CD4-positive, alpha-beta T cell (primary cell): ENCODE data around the gene ACTRT3. TPM values are rescaled to one million over a fixed set of nuclear protein-coding genes. Genes with fewer than 3 reads are reported as not detected.
"Not testable (repeated sequence)": the region's sequence is repeated elsewhere in the genome, so short reads cannot be mapped to it uniquely, and the experiment has no call there.

ENCODE experiments used
- ATAC-seq: fragments of 200-7000 bp; cut with Tn5 transposase; one replicate; pipeline ENCODE4 v1.10.0; 2022; ENCODE audit warnings: mild to moderate bottlenecking; ENCODE audit not compliant: poor library complexity
- CTCF ChIA-PET: fragments of 350-600 bp; sonication (Branson Sonifier 250); formaldehyde crosslinking; loops from one replicate; lab custom pipeline; 2021; ENCODE audit warnings: antibody characterized with exemption, inconsistent platforms; lab: Charles Lee
- POLR2A ChIA-PET: fragments of 350-600 bp; sonication (Branson Sonifier 250); formaldehyde crosslinking; loops from one replicate; lab custom pipeline; 2021; ENCODE audit warnings: antibody characterized with exemption, inconsistent platforms; lab: Charles Lee
- DNase-seq, 14 experiments: peaks; one replicate each; pipeline ENCODE4 v3.0.0-alpha.2; 2013 to 2020; ENCODE audit warnings: mixed read lengths in 2 of 14
- H3K27ac ChIP-seq, 2 donors: one replicate each; pipeline versions ENCODE4 v1.5.1 to v1.7.0; 2013; ENCODE audit warnings: low read length in 2 of 2, low read depth in 1 of 2, mild to moderate bottlenecking in 1 of 2
- H3K27me3 ChIP-seq, 2 experiments: 1 replicate in 1 of 2; 2 replicates in 1 of 2; pipeline versions ENCODE4 v1.6.1 to v1.7.0; 2013; ENCODE audit warnings: low read length in 2 of 2, control low read depth in 1 of 2, mild to moderate bottlenecking in 1 of 2, moderate library complexity in 1 of 2; ENCODE audit not compliant: insufficient read depth in 2 of 2, control insufficient read depth in 1 of 2
- H3K36me3 ChIP-seq: one replicate; pipeline ENCODE4 v1.6.1; 2013; ENCODE audit warnings: low read length, control low read depth; ENCODE audit not compliant: insufficient read depth
- H3K4me1 ChIP-seq: one replicate; pipeline ENCODE4 v1.6.1; 2013; ENCODE audit warnings: low read length, control low read depth; ENCODE audit not compliant: insufficient read depth
- H3K4me3 ChIP-seq: one replicate; pipeline ENCODE4 v1.5.1; 2013; ENCODE audit warnings: mild to moderate bottlenecking, low read length, moderate library complexity
- H3K9me3 ChIP-seq, 2 experiments: 1 replicate in 1 of 2; 2 replicates in 1 of 2; pipeline versions ENCODE4 v1.6.1 to v1.7.0; 2013; ENCODE audit warnings: low read length in 2 of 2, mild to moderate bottlenecking in 2 of 2, control low read depth in 1 of 2, moderate library complexity in 1 of 2; ENCODE audit not compliant: control insufficient read depth in 1 of 2, insufficient read depth in 1 of 2
- H3K27ac Mint-ChIP-seq: one replicate; pipeline ENCODE4 v1.8.0; 2020; ENCODE audit warnings: mixed read lengths
- H3K27me3 Mint-ChIP-seq: one replicate; pipeline ENCODE4 v1.8.0; 2021; ENCODE audit warnings: mixed read lengths
- H3K36me3 Mint-ChIP-seq: one replicate; pipeline ENCODE4 v1.8.0; 2021; ENCODE audit warnings: low read depth, mixed read lengths
- H3K4me1 Mint-ChIP-seq: one replicate; pipeline ENCODE4 v1.8.0; 2021; ENCODE audit warnings: low read depth, mixed read lengths
- H3K4me3 Mint-ChIP-seq: one replicate; pipeline ENCODE4 v1.8.0; 2020; ENCODE audit warnings: mild to moderate bottlenecking, mixed read lengths
- H3K9me3 Mint-ChIP-seq: one replicate; pipeline ENCODE4 v1.8.0; 2020; ENCODE audit warnings: mixed read lengths
- CTCF ChIP-seq: fragments of 200-600 bp; IDR thresholded peaks from one replicate; pipeline ENCODE4 v1.8.0; 2022; ENCODE audit warnings: antibody characterized with exemption, mild to moderate bottlenecking
- intact Hi-C, 2 experiments: fragments of 100-400 bp; cut with DNase I in 1 of 2; cut with micrococcal nuclease in 1 of 2; formaldehyde crosslinking; loops; one replicate each; pipeline versions ENCODE4 v1.15.1 to v1.9.0; 2023 to 2025; cut with DNase I, micrococcal nuclease
- total RNA-seq, 174 experiments: library from RNA in 2 of 174; stranded (reverse) in 2 of 174; gene quantifications; one replicate each; pipeline ENCODE4 v1.2.3 and lab custom pipeline; 2021 to 2026

Gene ACTRT3
- total RNA-seq, 2 experiments from 2014 or later = not detected

- H3K27me3 ChIP-seq = no peaks in the 10 kb centered on the region
- peaks cover 42% of the 10 kb centered on the region for H3K27me3 Mint-ChIP-seq
- no peaks in the 10 kb centered on the region for H3K9me3 ChIP-seq
- ATAC-seq = no peak
- POLR2A ChIA-PET = no interaction called here
- no peak for TF ChIP-seq CTCF
- no peak for DNase-seq
- intact Hi-C loops = no loop called here
- H3K36me3 ChIP-seq = no peaks in the 10 kb centered on the region
- H3K4me3 ChIP-seq = no peak overlapping the region
- H3K9me3 Mint-ChIP-seq = peaks cover 6% of the 10 kb centered on the region
- no peaks in the 10 kb centered on the region for H3K4me1 ChIP-seq
- no peak overlapping the region for H3K27ac Mint-ChIP-seq
- no peak overlapping the region for H3K4me3 Mint-ChIP-seq
- H3K4me1 Mint-ChIP-seq = no peaks in the 10 kb centered on the region
- CTCF ChIA-PET = no interaction called here
- no peaks in the 10 kb centered on the region for H3K36me3 Mint-ChIP-seq
- no peak overlapping the region for H3K27ac ChIP-seq
Observed at GRCh38 chr3:169722724-169723123, 46.6 kb downstream of the ACTRT3 start.

- intact Hi-C loops, DNase-seq, H3K4me3 Mint-ChIP-seq, H3K27ac ChIP-seq, H3K36me3 Mint-ChIP-seq, POLR2A ChIA-PET, CTCF ChIA-PET, H3K36me3 ChIP-seq, ATAC-seq, H3K4me1 Mint-ChIP-seq, H3K4me1 ChIP-seq, H3K27ac Mint-ChIP-seq, H3K9me3 Mint-ChIP-seq, H3K27me3 ChIP-seq, H3K9me3 ChIP-seq, H3K4me3 ChIP-seq: not testable (repeated sequence)
- H3K27me3 Mint-ChIP-seq = peaks cover 48% of the 10 kb centered on the region
Observed at GRCh38 chr3:169718415-169718814, 50.9 kb downstream of the ACTRT3 start.

Other genes starting within 250 kb of the ACTRT3 start
- not detected for gene MECOM, start 105.8 kb downstream of the ACTRT3 start, total RNA-seq
- 10 to 100 TPM in 1 of 2 experiments, 1 to 10 TPM in 1; 9.0 to 10.4 TPM for gene TERC, start 4.5 kb downstream of the ACTRT3 start, total RNA-seq
- gene MYNN, start 3.8 kb upstream of the ACTRT3 start, total RNA-seq = 10 to 100 TPM; 18.7 to 20.6 TPM
- not detected for gene LRRIQ4, start 43.3 kb upstream of the ACTRT3 start, total RNA-seq
- under 1 TPM; 0.22 to 0.52 TPM for gene LRRC34, start 43.3 kb upstream of the ACTRT3 start, total RNA-seq
- not detected for gene LRRC31, start 100.4 kb upstream of the ACTRT3 start, total RNA-seq
- not detected for gene SAMD7, start 142.0 kb upstream of the ACTRT3 start, total RNA-seq
- 100 to 1,000 TPM; 113 to 117 TPM for gene SEC62, start 197.2 kb upstream of the ACTRT3 start, total RNA-seq